Activated naive CD8-positive, alpha-beta T cell treated with anti-CD3 and anti-CD28 coated beads for 36 hours (primary cell): Measurements from ENCODE around the gene SGK1. TPM values are rescaled to one million over a fixed set of nuclear protein-coding genes. Genes with fewer than 3 reads are reported as not detected.
A peak's percentile ranks its signal among the peaks of the same experiment; 100 is the strongest.
"Not testable (repeated sequence)": the region's sequence is repeated elsewhere in the genome, so short reads cannot be mapped to it uniquely, and the experiment has no call there.

Source experiments
- DNase-seq: peaks from one replicate; pipeline ENCODE4 v3.0.0; 2021
- H3K27ac Mint-ChIP-seq: one replicate; pipeline ENCODE4 v1.8.0; 2022; ENCODE audit warnings: mild to moderate bottlenecking, moderate library complexity, mixed read lengths
- H3K27me3 Mint-ChIP-seq: one replicate; pipeline ENCODE4 v1.8.0; 2022; ENCODE audit warnings: mild to moderate bottlenecking, mixed read lengths
- H3K36me3 Mint-ChIP-seq: one replicate; pipeline ENCODE4 v1.8.0; 2021; ENCODE audit warnings: mild to moderate bottlenecking, mixed read lengths
- H3K4me1 Mint-ChIP-seq: one replicate; pipeline ENCODE4 v1.8.0; 2021; ENCODE audit warnings: mixed read lengths
- H3K4me3 Mint-ChIP-seq: one replicate; pipeline ENCODE4 v1.8.0; 2022; ENCODE audit warnings: mild to moderate bottlenecking, moderate library complexity, mixed read lengths
- H3K9me3 Mint-ChIP-seq: one replicate; pipeline ENCODE4 v1.8.0; 2022; ENCODE audit warnings: mixed read lengths
- total RNA-seq, 2 experiments: library from RNA; stranded (reverse); gene quantifications; one replicate each; pipeline ENCODE4 v1.2.3, GENCODE V29; 2021

SGK1 gene
- total RNA-seq, 2 experiments from 2014 or later: 129 to 141 TPM

GRCh38 chr6:134216301-134217010 lies 101.5 kb downstream of the SGK1 start:
- Mint-ChIP-seq H3K27me3 (no peaks in the 10 kb centered on the region), H3K4me1 (peaks cover 16% of the 10 kb centered on the region), H3K9me3 (peaks cover 3% of the 10 kb centered on the region), H3K36me3 (peaks cover 15% of the 10 kb centered on the region), H3K4me3 (no peak overlapping the region), H3K27ac (no peak overlapping the region)
- no peak for DNase-seq

- Mint-ChIP-seq H3K4me1 (peaks cover 16% of the 10 kb centered on the region), H3K36me3 (peaks cover 12% of the 10 kb centered on the region)
- H3K27me3 Mint-ChIP-seq, H3K27ac Mint-ChIP-seq, H3K4me3 Mint-ChIP-seq, DNase-seq, H3K9me3 Mint-ChIP-seq: not testable (repeated sequence)
Observed at GRCh38 chr6:134213410-134213809, 104.5 kb downstream of the SGK1 start.

GRCh38 chr6:134211297-134211696 lies 106.6 kb downstream of the SGK1 start:
- Mint-ChIP-seq H3K36me3 (peaks cover 2% of the 10 kb centered on the region), H3K4me3 (no peak overlapping the region), H3K27me3 (no peaks in the 10 kb centered on the region), H3K4me1 (peaks cover 2% of the 10 kb centered on the region), H3K27ac (no peak overlapping the region), H3K9me3 (no peaks in the 10 kb centered on the region)
- no peak for DNase-seq

GRCh38 chr6:134207421-134207820 lies 110.5 kb downstream of the SGK1 start:
- H3K4me3 Mint-ChIP-seq: no peak overlapping the region
- H3K27ac Mint-ChIP-seq: no peak overlapping the region
- peaks cover 3% of the 10 kb centered on the region for H3K4me1 Mint-ChIP-seq
- DNase-seq: no peak
- H3K9me3 Mint-ChIP-seq: peaks cover 9% of the 10 kb centered on the region
- H3K36me3 Mint-ChIP-seq: peaks cover 2% of the 10 kb centered on the region
- H3K27me3 Mint-ChIP-seq: no peaks in the 10 kb centered on the region

GRCh38 chr6:134205366-134205765 lies 112.5 kb downstream of the SGK1 start:
- H3K9me3 Mint-ChIP-seq: peaks cover 9% of the 10 kb centered on the region
- no peaks in the 10 kb centered on the region for H3K27me3 Mint-ChIP-seq
- DNase-seq: no peak
- peaks cover 2% of the 10 kb centered on the region for H3K36me3 Mint-ChIP-seq
- no peak overlapping the region for H3K27ac Mint-ChIP-seq
- H3K4me3 Mint-ChIP-seq: no peak overlapping the region
- peaks cover 5% of the 10 kb centered on the region for H3K4me1 Mint-ChIP-seq

GRCh38 chr6:134204759-134205158 lies 113.2 kb downstream of the SGK1 start:
- not testable (repeated sequence) for H3K4me3 Mint-ChIP-seq, H3K27ac Mint-ChIP-seq, H3K9me3 Mint-ChIP-seq, H3K27me3 Mint-ChIP-seq, DNase-seq, H3K36me3 Mint-ChIP-seq, H3K4me1 Mint-ChIP-seq

- peaks cover 9% of the 10 kb centered on the region for H3K9me3 Mint-ChIP-seq
- peaks cover 4% of the 10 kb centered on the region for H3K36me3 Mint-ChIP-seq
- no peak overlapping the region for H3K27ac Mint-ChIP-seq
- no peaks in the 10 kb centered on the region for H3K27me3 Mint-ChIP-seq
- no peak for DNase-seq
- no peak overlapping the region for H3K4me3 Mint-ChIP-seq
- H3K4me1 Mint-ChIP-seq: peaks cover 11% of the 10 kb centered on the region
Observed at GRCh38 chr6:134204031-134204430, 113.9 kb downstream of the SGK1 start.

GRCh38 chr6:134201716-134202115 lies 116.2 kb downstream of the SGK1 start:
- DNase-seq: no peak
- H3K27ac Mint-ChIP-seq: no peak overlapping the region
- H3K9me3 Mint-ChIP-seq: peaks cover 9% of the 10 kb centered on the region
- peaks cover 17% of the 10 kb centered on the region for H3K4me1 Mint-ChIP-seq
- H3K27me3 Mint-ChIP-seq: no peaks in the 10 kb centered on the region
- H3K4me3 Mint-ChIP-seq: no peak overlapping the region
- H3K36me3 Mint-ChIP-seq: peaks cover 4% of the 10 kb centered on the region

GRCh38 chr6:134199848-134200606 lies 117.9 kb downstream of the SGK1 start:
- Mint-ChIP-seq H3K4me3 (no peak overlapping the region), H3K27ac (no peak overlapping the region), H3K4me1 (peaks cover 24% of the 10 kb centered on the region), H3K27me3 (no peaks in the 10 kb centered on the region), H3K9me3 (peaks cover 8% of the 10 kb centered on the region), H3K36me3 (peaks cover 4% of the 10 kb centered on the region)
- DNase-seq: no peak

- H3K27me3 Mint-ChIP-seq: no peaks in the 10 kb centered on the region
- H3K27ac Mint-ChIP-seq: no peak overlapping the region
- peaks cover 26% of the 10 kb centered on the region for H3K4me1 Mint-ChIP-seq
- no peak for DNase-seq
- no peak overlapping the region for H3K4me3 Mint-ChIP-seq
- H3K36me3 Mint-ChIP-seq: peaks cover 2% of the 10 kb centered on the region
- H3K9me3 Mint-ChIP-seq: no peaks in the 10 kb centered on the region
Observed at GRCh38 chr6:134198093-134198492, 119.8 kb downstream of the SGK1 start.

GRCh38 chr6:134197685-134198084 lies 120.2 kb downstream of the SGK1 start:
- H3K27me3 Mint-ChIP-seq, H3K36me3 Mint-ChIP-seq, H3K4me3 Mint-ChIP-seq, H3K9me3 Mint-ChIP-seq, DNase-seq, H3K27ac Mint-ChIP-seq: not testable (repeated sequence)
- H3K4me1 Mint-ChIP-seq: peaks cover 26% of the 10 kb centered on the region

- Mint-ChIP-seq H3K4me1 (peaks cover 26% of the 10 kb centered on the region), H3K27me3 (no peaks in the 10 kb centered on the region), H3K27ac (peak overlapping the region; percentile 4), H3K4me3 (no peak overlapping the region), H3K36me3 (peaks cover 2% of the 10 kb centered on the region), H3K9me3 (no peaks in the 10 kb centered on the region)
- no peak for DNase-seq
Observed at GRCh38 chr6:134196568-134197193, 121.2 kb downstream of the SGK1 start.

GRCh38 chr6:134195985-134196384 lies 121.9 kb downstream of the SGK1 start:
- H3K27me3 Mint-ChIP-seq: no peaks in the 10 kb centered on the region
- no peaks in the 10 kb centered on the region for H3K9me3 Mint-ChIP-seq
- peaks cover 2% of the 10 kb centered on the region for H3K36me3 Mint-ChIP-seq
- no peak for DNase-seq
- H3K4me1 Mint-ChIP-seq: peaks cover 27% of the 10 kb centered on the region
- H3K27ac Mint-ChIP-seq: no peak overlapping the region
- no peak overlapping the region for H3K4me3 Mint-ChIP-seq

GRCh38 chr6:134195164-134195906 lies 122.6 kb downstream of the SGK1 start:
- Mint-ChIP-seq H3K4me3 (no peak overlapping the region), H3K4me1 (peaks cover 27% of the 10 kb centered on the region), H3K36me3 (peaks cover 2% of the 10 kb centered on the region), H3K27me3 (no peaks in the 10 kb centered on the region), H3K27ac (no peak overlapping the region), H3K9me3 (no peaks in the 10 kb centered on the region)
- DNase-seq: no peak
